Mononuclear cell (primary cell): ENCODE results near the gene PRPF40A. TPM values are rescaled to one million over a fixed set of nuclear protein-coding genes. Genes with fewer than 3 reads are reported as not detected.

ENCODE experiments used
- H3K27me3 ChIP-seq: 2 replicates; pipeline ENCODE4 v1.6.0; 2011; ENCODE audit warnings: low read length, control low read depth; ENCODE audit not compliant: insufficient read depth
- H3K4me1 ChIP-seq: 2 replicates; pipeline ENCODE4 v1.5.1; 2011; ENCODE audit warnings: mild to moderate bottlenecking, low read length, control low read depth; ENCODE audit not compliant: insufficient read depth
- H3K4me3 ChIP-seq: 2 replicates; pipeline ENCODE4 v1.5.1; 2011; ENCODE audit warnings: mild to moderate bottlenecking, low read length, moderate library complexity
- H3K9me3 ChIP-seq: 2 replicates; pipeline ENCODE4 v1.5.1; 2011; ENCODE audit warnings: low read depth, mild to moderate bottlenecking, control low read depth, low read length
- total RNA-seq: library from RNA; depleted of rRNA; stranded (reverse); fragments of >200 nt; gene quantifications from one replicate; pipeline ENCODE4 v1.2.3, GENCODE V29; 2012

The PRPF40A gene
- total RNA-seq, 1 donor, result 230 TPM

- no peak overlapping the region for H3K4me3 ChIP-seq
- no peaks in the 10 kb centered on the region for H3K9me3 ChIP-seq
- no peaks in the 10 kb centered on the region for H3K27me3 ChIP-seq
- H3K4me1 ChIP-seq, result no peaks in the 10 kb centered on the region
These were observed 114.1 kb downstream of the PRPF40A start for GRCh38 chr2:152603166-152603565.

- Histone ChIP-seq H3K27me3 (no peaks in the 10 kb centered on the region), H3K9me3 (no peaks in the 10 kb centered on the region), H3K4me1 (no peaks in the 10 kb centered on the region), H3K4me3 (no peak overlapping the region)
These were observed 114.5 kb downstream of the PRPF40A start for GRCh38 chr2:152602750-152603149.

Other genes with a start within 250 kb of the PRPF40A start
- 19.4 TPM for gene ARL6IP6, start 1.2 kb upstream of the PRPF40A start, total RNA-seq